SK-N-SH (cell line): ENCODE measurements around the gene KCND3.

ENCODE experiments used
- GABPA ChIP-seq: IDR thresholded peaks from 2 replicates; pipeline ENCODE4 v1.4.0; 2012; ENCODE audit warnings: low read depth, mild to moderate bottlenecking
- RAD21 ChIP-seq: IDR thresholded peaks from 2 replicates; pipeline ENCODE4 v1.6.1; 2012; ENCODE audit warnings: mild to moderate bottlenecking, low read length
- TCF12 ChIP-seq: IDR thresholded peaks from 2 replicates; pipeline ENCODE4 v1.4.0; 2012
- TF ChIP-seq, protein P1 (sequence below): fragments of 200-600 bp; sonication (generic); IDR thresholded peaks from 2 replicates; pipeline ENCODE4 v1.6.1; 2017; ENCODE audit warnings: antibody characterized with exemption, mild to moderate bottlenecking, moderate library complexity

DNA sequence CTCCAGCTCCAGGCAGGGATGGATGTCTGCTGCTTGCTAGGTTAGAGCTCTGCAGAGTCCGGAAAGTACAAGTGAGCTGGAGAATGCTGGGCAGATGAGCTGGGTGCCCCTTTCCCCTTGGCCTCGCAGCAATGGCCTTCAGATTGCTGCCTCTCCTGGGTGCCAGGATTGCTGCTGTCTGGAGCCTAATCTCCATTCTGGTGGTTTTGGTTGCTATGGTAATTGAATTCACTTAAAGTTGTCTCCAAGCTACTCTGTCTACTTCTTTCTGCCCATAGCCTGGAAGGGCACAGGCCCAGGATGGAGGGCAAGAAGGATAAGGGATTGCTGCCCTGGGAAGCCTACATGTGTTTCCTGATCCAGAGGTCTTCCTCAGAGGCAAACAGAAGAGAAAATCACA, 14.6 kb upstream of the KCND3 start:
- TF ChIP-seq GABPA (no peak), TCF12 (no peak), RAD21 (no peak)
- TF ChIP-seq, protein P1, sequence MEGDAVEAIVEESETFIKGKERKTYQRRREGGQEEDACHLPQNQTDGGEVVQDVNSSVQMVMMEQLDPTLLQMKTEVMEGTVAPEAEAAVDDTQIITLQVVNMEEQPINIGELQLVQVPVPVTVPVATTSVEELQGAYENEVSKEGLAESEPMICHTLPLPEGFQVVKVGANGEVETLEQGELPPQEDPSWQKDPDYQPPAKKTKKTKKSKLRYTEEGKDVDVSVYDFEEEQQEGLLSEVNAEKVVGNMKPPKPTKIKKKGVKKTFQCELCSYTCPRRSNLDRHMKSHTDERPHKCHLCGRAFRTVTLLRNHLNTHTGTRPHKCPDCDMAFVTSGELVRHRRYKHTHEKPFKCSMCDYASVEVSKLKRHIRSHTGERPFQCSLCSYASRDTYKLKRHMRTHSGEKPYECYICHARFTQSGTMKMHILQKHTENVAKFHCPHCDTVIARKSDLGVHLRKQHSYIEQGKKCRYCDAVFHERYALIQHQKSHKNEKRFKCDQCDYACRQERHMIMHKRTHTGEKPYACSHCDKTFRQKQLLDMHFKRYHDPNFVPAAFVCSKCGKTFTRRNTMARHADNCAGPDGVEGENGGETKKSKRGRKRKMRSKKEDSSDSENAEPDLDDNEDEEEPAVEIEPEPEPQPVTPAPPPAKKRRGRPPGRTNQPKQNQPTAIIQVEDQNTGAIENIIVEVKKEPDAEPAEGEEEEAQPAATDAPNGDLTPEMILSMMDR = no peak
